ENCODE results near the gene MAPK4.

MAPK4 gene

GRCh38 chr18:50719471-50720324 lies 159.8 kb downstream of the MAPK4 start:
- H3K9me3 ChIP-seq (ENCODE audit: control insufficient read depth, insufficient read depth, low read length), result no peaks in the 10 kb centered on the region
- no peaks in the 10 kb centered on the region for H3K36me3 ChIP-seq (ENCODE audit: control insufficient read depth, insufficient read depth, low read length)
- H3K4me1 ChIP-seq (ENCODE audit: control insufficient read depth, insufficient read depth, low read length), result no peaks in the 10 kb centered on the region
- H3K9ac ChIP-seq (ENCODE audit: low read depth, low read length), result no peak overlapping the region
- H3K4me3 ChIP-seq (ENCODE audit: low read depth, low read length), result no peak overlapping the region
- H3K27me3 ChIP-seq (ENCODE audit: control insufficient read depth, insufficient read depth, low read length), result no peaks in the 10 kb centered on the region

- Histone ChIP-seq H3K4me3 (ENCODE audit: low read depth, low read length) (no peak overlapping the region), H3K36me3 (ENCODE audit: control insufficient read depth, insufficient read depth, low read length) (no peaks in the 10 kb centered on the region), H3K9ac (ENCODE audit: low read depth, low read length) (no peak overlapping the region), H3K9me3 (ENCODE audit: control insufficient read depth, insufficient read depth, low read length) (no peaks in the 10 kb centered on the region), H3K4me1 (ENCODE audit: control insufficient read depth, insufficient read depth, low read length) (no peaks in the 10 kb centered on the region), H3K27me3 (ENCODE audit: control insufficient read depth, insufficient read depth, low read length) (no peaks in the 10 kb centered on the region)
Observed at GRCh38 chr18:50720325-50720674, 160.4 kb downstream of the MAPK4 start.

GRCh38 chr18:50721006-50721405 lies 161.1 kb downstream of the MAPK4 start:
- Histone ChIP-seq H3K4me3 (ENCODE audit: low read depth, low read length) (no peak overlapping the region), H3K27me3 (ENCODE audit: control insufficient read depth, insufficient read depth, low read length) (no peaks in the 10 kb centered on the region), H3K9me3 (ENCODE audit: control insufficient read depth, insufficient read depth, low read length) (no peaks in the 10 kb centered on the region), H3K9ac (ENCODE audit: low read depth, low read length) (no peak overlapping the region), H3K4me1 (ENCODE audit: control insufficient read depth, insufficient read depth, low read length) (peaks cover under 1% of the 10 kb centered on the region), H3K36me3 (ENCODE audit: control insufficient read depth, insufficient read depth, low read length) (peaks cover 4% of the 10 kb centered on the region)

GRCh38 chr18:50721451-50722120 lies 161.7 kb downstream of the MAPK4 start:
- no peaks in the 10 kb centered on the region for H3K27me3 ChIP-seq (ENCODE audit: control insufficient read depth, insufficient read depth, low read length)
- H3K4me3 ChIP-seq (ENCODE audit: low read depth, low read length), result no peak overlapping the region
- H3K4me1 ChIP-seq (ENCODE audit: control insufficient read depth, insufficient read depth, low read length), result peaks cover 3% of the 10 kb centered on the region
- no peaks in the 10 kb centered on the region for H3K9me3 ChIP-seq (ENCODE audit: control insufficient read depth, insufficient read depth, low read length)
- H3K36me3 ChIP-seq (ENCODE audit: control insufficient read depth, insufficient read depth, low read length), result peaks cover 4% of the 10 kb centered on the region
- no peak overlapping the region for H3K9ac ChIP-seq (ENCODE audit: low read depth, low read length)

GRCh38 chr18:50722311-50722710 lies 162.4 kb downstream of the MAPK4 start:
- H3K27me3 ChIP-seq (ENCODE audit: control insufficient read depth, insufficient read depth, low read length), result no peaks in the 10 kb centered on the region
- no peaks in the 10 kb centered on the region for H3K9me3 ChIP-seq (ENCODE audit: control insufficient read depth, insufficient read depth, low read length)
- no peak overlapping the region for H3K4me3 ChIP-seq (ENCODE audit: low read depth, low read length)
- peaks cover 3% of the 10 kb centered on the region for H3K4me1 ChIP-seq (ENCODE audit: control insufficient read depth, insufficient read depth, low read length)
- peaks cover 4% of the 10 kb centered on the region for H3K36me3 ChIP-seq (ENCODE audit: control insufficient read depth, insufficient read depth, low read length)
- no peak overlapping the region for H3K9ac ChIP-seq (ENCODE audit: low read depth, low read length)

GRCh38 chr18:50724751-50725151 lies 164.9 kb downstream of the MAPK4 start:
- Histone ChIP-seq H3K9me3 (ENCODE audit: control insufficient read depth, insufficient read depth, low read length) (no peaks in the 10 kb centered on the region), H3K9ac (ENCODE audit: low read depth, low read length) (no peak overlapping the region), H3K36me3 (ENCODE audit: control insufficient read depth, insufficient read depth, low read length) (peaks cover 4% of the 10 kb centered on the region), H3K27me3 (ENCODE audit: control insufficient read depth, insufficient read depth, low read length) (no peaks in the 10 kb centered on the region), H3K4me1 (ENCODE audit: control insufficient read depth, insufficient read depth, low read length) (peaks cover 3% of the 10 kb centered on the region), H3K4me3 (ENCODE audit: low read depth, low read length) (no peak overlapping the region)

GRCh38 chr18:50726960-50727589 lies 167.2 kb downstream of the MAPK4 start:
- Histone ChIP-seq H3K9ac (ENCODE audit: low read depth, low read length) (no peak overlapping the region), H3K27me3 (ENCODE audit: control insufficient read depth, insufficient read depth, low read length) (no peaks in the 10 kb centered on the region), H3K36me3 (ENCODE audit: control insufficient read depth, insufficient read depth, low read length) (peaks cover 4% of the 10 kb centered on the region), H3K9me3 (ENCODE audit: control insufficient read depth, insufficient read depth, low read length) (no peaks in the 10 kb centered on the region), H3K4me1 (ENCODE audit: control insufficient read depth, insufficient read depth, low read length) (peaks cover 3% of the 10 kb centered on the region), H3K4me3 (ENCODE audit: low read depth, low read length) (no peak overlapping the region)

- Histone ChIP-seq H3K4me3 (ENCODE audit: low read depth, low read length) (no peak overlapping the region), H3K36me3 (ENCODE audit: control insufficient read depth, insufficient read depth, low read length) (peaks cover 4% of the 10 kb centered on the region), H3K9ac (ENCODE audit: low read depth, low read length) (no peak overlapping the region), H3K9me3 (ENCODE audit: control insufficient read depth, insufficient read depth, low read length) (no peaks in the 10 kb centered on the region), H3K4me1 (ENCODE audit: control insufficient read depth, insufficient read depth, low read length) (peaks cover 3% of the 10 kb centered on the region), H3K27me3 (ENCODE audit: control insufficient read depth, insufficient read depth, low read length) (no peaks in the 10 kb centered on the region)
Observed at GRCh38 chr18:50727721-50728471, 168.0 kb downstream of the MAPK4 start.

- H3K4me3 ChIP-seq (ENCODE audit: low read depth, low read length), result no peak overlapping the region
Observed at GRCh38 chr18:50729376-50729775, 169.5 kb downstream of the MAPK4 start.

GRCh38 chr18:50729986-50730385 lies 170.1 kb downstream of the MAPK4 start:
- Histone ChIP-seq H3K27me3 (ENCODE audit: control insufficient read depth, insufficient read depth, low read length) (no peaks in the 10 kb centered on the region), H3K4me3 (ENCODE audit: low read depth, low read length) (no peak overlapping the region), H3K4me1 (ENCODE audit: control insufficient read depth, insufficient read depth, low read length) (peaks cover 3% of the 10 kb centered on the region), H3K36me3 (ENCODE audit: control insufficient read depth, insufficient read depth, low read length) (peaks cover 4% of the 10 kb centered on the region), H3K9ac (ENCODE audit: low read depth, low read length) (no peak overlapping the region), H3K9me3 (ENCODE audit: control insufficient read depth, insufficient read depth, low read length) (no peaks in the 10 kb centered on the region)

More at GRCh38 chr18:50729376-50729775, 169.5 kb downstream of the MAPK4 start:
- no peak overlapping the region for H3K9ac ChIP-seq (ENCODE audit: low read depth, low read length)
- peaks cover 4% of the 10 kb centered on the region for H3K36me3 ChIP-seq (ENCODE audit: control insufficient read depth, insufficient read depth, low read length)
- no peaks in the 10 kb centered on the region for H3K9me3 ChIP-seq (ENCODE audit: control insufficient read depth, insufficient read depth, low read length)
- no peaks in the 10 kb centered on the region for H3K27me3 ChIP-seq (ENCODE audit: control insufficient read depth, insufficient read depth, low read length)
- H3K4me1 ChIP-seq (ENCODE audit: control insufficient read depth, insufficient read depth, low read length), result peaks cover 3% of the 10 kb centered on the region

- no peak overlapping the region for H3K9ac ChIP-seq (ENCODE audit: low read depth, low read length)
- no peak overlapping the region for H3K4me3 ChIP-seq (ENCODE audit: low read depth, low read length)
- H3K36me3 ChIP-seq (ENCODE audit: control insufficient read depth, insufficient read depth, low read length), result no peaks in the 10 kb centered on the region
- no peaks in the 10 kb centered on the region for H3K4me1 ChIP-seq (ENCODE audit: control insufficient read depth, insufficient read depth, low read length)
- H3K27me3 ChIP-seq (ENCODE audit: control insufficient read depth, insufficient read depth, low read length), result no peaks in the 10 kb centered on the region
- H3K9me3 ChIP-seq (ENCODE audit: control insufficient read depth, insufficient read depth, low read length), result no peaks in the 10 kb centered on the region
Observed at GRCh38 chr18:50734342-50734741, 174.5 kb downstream of the MAPK4 start.
